HepG2 (cell line): ENCODE results near the gene ZNF48. TPM values are rescaled to one million over a fixed set of nuclear protein-coding genes. Genes with fewer than 3 reads are reported as not detected.
A peak's percentile ranks its signal among the peaks of the same experiment; 100 is the strongest.

Experiments used
- ASH2L ChIP-seq: fragments of 300-600, 200-600 bp; sonication (generic); IDR thresholded peaks from 2 replicates; pipeline ENCODE4 v1.7.0; 2017; ENCODE audit warnings: low read depth, mild to moderate bottlenecking, moderate library complexity, mixed read lengths, low read length; ENCODE audit not compliant: insufficient read length
- ATRX ChIP-seq: sonication (generic); formaldehyde crosslinking; IDR thresholded peaks from 2 replicates; pipeline ENCODE4 v1.4.0; 2020; ENCODE audit warnings: missing genetic modification reagents, borderline replicate concordance
- ETS1 ChIP-seq: sonication (generic); formaldehyde crosslinking; IDR thresholded peaks from 2 replicates; pipeline ENCODE4 v1.4.0; 2020; ENCODE audit warnings: missing genetic modification reagents
- KMT2B ChIP-seq: IDR thresholded peaks from 2 replicates; pipeline ENCODE4 v1.6.1; 2016; ENCODE audit warnings: missing genetic modification reagents, missing compliant biosample characterization
- MBNL3 ChIP-seq: fragments of 250-450 bp; sonication (Bioruptor Pico); conservative IDR thresholded peaks from 2 replicates; pipeline ENCODE4 v1.8.0; 2022; ENCODE audit warnings: mild to moderate bottlenecking, inconsistent platforms
- MED1 ChIP-seq: sonication (generic); formaldehyde crosslinking; IDR thresholded peaks from 2 replicates; pipeline ENCODE4 v1.4.0; 2020; ENCODE audit warnings: missing genetic modification reagents
- MEF2D ChIP-seq: sonication (generic); formaldehyde crosslinking; IDR thresholded peaks from 2 replicates; pipeline ENCODE4 v1.5.1; 2020; ENCODE audit warnings: mild to moderate bottlenecking, missing genetic modification reagents
- MTA1 ChIP-seq: sonication (generic); formaldehyde crosslinking; IDR thresholded peaks from 2 replicates; pipeline ENCODE4 v1.4.0; 2020; ENCODE audit warnings: missing genetic modification reagents, mild to moderate bottlenecking, borderline replicate concordance
- PHF21A ChIP-seq: sonication (generic); formaldehyde crosslinking; IDR thresholded peaks from 2 replicates; pipeline ENCODE4 v1.5.0; 2020; ENCODE audit warnings: mild to moderate bottlenecking, missing genetic modification reagents
- RBFOX2 ChIP-seq: fragments of 200-400 bp; formaldehyde crosslinking; IDR thresholded peaks from 2 replicates; pipeline ENCODE4 v1.6.1; 2017; ENCODE audit warnings: low read depth, mild to moderate bottlenecking, low read length
- RXRB ChIP-seq: IDR thresholded peaks from 2 replicates; pipeline ENCODE4 v1.6.1; 2016; ENCODE audit warnings: borderline replicate concordance, missing genetic modification reagents, missing compliant biosample characterization
- SOX13 ChIP-seq, 3 experiments: fragments of 450-650 bp in 1 of 3; sonication (generic) in 1 of 3; formaldehyde crosslinking in 1 of 3; IDR thresholded peaks in 2 of 3; conservative IDR thresholded peaks in 1 of 3; 2 replicates each; pipeline versions ENCODE4 v1.5.0 to v1.6.1; 2016 to 2020; ENCODE audit warnings: antibody characterized with exemption in 1 of 3, mild to moderate bottlenecking in 1 of 3, missing compliant biosample characterization in 1 of 3, missing genetic modification reagents in 1 of 3, moderate library complexity in 1 of 3
- SSRP1 ChIP-seq: IDR thresholded peaks from 2 replicates; pipeline ENCODE4 v1.6.1; 2016; ENCODE audit warnings: control low read depth
- TRIM22 ChIP-seq: fragments of 450-650 bp; IDR thresholded peaks from 2 replicates; pipeline ENCODE4 v1.6.1; 2017
- ZHX1 ChIP-seq: sonication (generic); formaldehyde crosslinking; IDR thresholded peaks from 2 replicates; pipeline ENCODE4 v1.8.1; 2022; ENCODE audit warnings: low read depth, mild to moderate bottlenecking, missing genetic modification reagents
- ZMAT5 ChIP-seq: sonication (generic); formaldehyde crosslinking; IDR thresholded peaks from 2 replicates; pipeline ENCODE4 v1.5.0; 2020; ENCODE audit warnings: mild to moderate bottlenecking, low read depth, missing genetic modification reagents, borderline replicate concordance
- ZMYM3 ChIP-seq: sonication (generic); formaldehyde crosslinking; IDR thresholded peaks from 2 replicates; pipeline ENCODE4 v1.5.1; 2020; ENCODE audit warnings: mild to moderate bottlenecking, missing genetic modification reagents
- ZNF121 ChIP-seq: sonication (generic); formaldehyde crosslinking; IDR thresholded peaks from 2 replicates; pipeline ENCODE4 v1.5.0; 2020; ENCODE audit warnings: mild to moderate bottlenecking, missing genetic modification reagents
- ZNF382 ChIP-seq: sonication (generic); formaldehyde crosslinking; IDR thresholded peaks from 2 replicates; pipeline ENCODE4 v1.5.0; 2020; ENCODE audit warnings: missing genetic modification reagents, mild to moderate bottlenecking, borderline replicate concordance
- ZNF737 ChIP-seq: sonication (generic); formaldehyde crosslinking; IDR thresholded peaks from 2 replicates; pipeline ENCODE4 v1.5.0; 2020; ENCODE audit warnings: missing genetic modification reagents, mild to moderate bottlenecking, borderline replicate concordance
- polyA plus RNA-seq, 8 experiments: library from polyadenylated mRNA; depleted of rRNA in 3 of 8; stranded (reverse) in 7 of 8; unstranded in 1 of 8; fragments of >200 nt; fragmentation: Illumina TruSeq in 4 of 8; extraction: Trizol in 4 of 8; gene quantifications; 2 replicates each; pipeline versions ENCODE4 v1.2.1 to v1.2.3, GENCODE V29; 2011 to 2016; ENCODE audit warnings: low read depth in 4 of 8, missing spikeins in 1 of 8, mixed read lengths in 1 of 8; ENCODE audit not compliant: insufficient read depth in 1 of 8
- total RNA-seq, 5 experiments: library from RNA; depleted of rRNA; stranded (reverse); fragments of >200 nt; fragmentation: Illumina TruSeq; extraction: Trizol; gene quantifications; 2 replicates each; pipeline ENCODE4 v1.2.3, GENCODE V29; 2016; ENCODE audit warnings: low read depth in 1 of 5
- TF ChIP-seq, protein P1 (sequence below): sonication (generic); formaldehyde crosslinking; IDR thresholded peaks from 2 replicates; pipeline ENCODE4 v1.9.0; 2021; ENCODE audit warnings: missing genetic modification reagents, mild to moderate bottlenecking, borderline replicate concordance

The ZNF48 gene
- total and polyA plus RNA-seq, 2 of the 13 experiments (the other 11 are each of a cell fraction or from before 2014, with no cell fraction given), result 9.9 to 12.3 TPM

- TF ChIP-seq ATRX (no peak), ZNF121 (CRISPR knock-in tag) (peak; percentile 44; the same call in 1 of the 2 replicates), MBNL3 (CRISPR knock-in tag) (no peak), ZMYM3 (CRISPR knock-in tag) (peak; percentile 99), ZNF382 (CRISPR knock-in tag) (no peak), ZNF737 (CRISPR knock-in tag) (no peak), SOX13 (IDR thresholded peaks at IDR 0.05) (peak; percentile 74), SOX13 (CRISPR knock-in tag; conservative IDR thresholded peaks at IDR 0.05 in 1 of 2, IDR thresholded peaks at IDR 0.05 in 1 of 2) (peak in 1 of 2 experiments; percentile 96; a peak in 2 of 4 replicates), ZMAT5 (CRISPR knock-in tag) (no peak), RBFOX2 (no peak), RXRB (peak; percentile 86), MED1 (CRISPR knock-in tag) (peak; percentile 71), ZHX1 (CRISPR knock-in tag) (no peak), SSRP1 (peak; percentile 83; the same call in 1 of the 2 replicates), MEF2D (peak; percentile 91), TRIM22 (no peak), ASH2L (peak; percentile 82), KMT2B (CRISPR knock-in tag) (peak; percentile 34; the same call in 1 of the 2 replicates), PHF21A (CRISPR knock-in tag) (peak; percentile 92), MTA1 (CRISPR knock-in tag) (0 out of 2 replicates have a peak, but pooled peaks have one; percentile 23), ETS1 (no peak)
- TF ChIP-seq, protein P1, sequence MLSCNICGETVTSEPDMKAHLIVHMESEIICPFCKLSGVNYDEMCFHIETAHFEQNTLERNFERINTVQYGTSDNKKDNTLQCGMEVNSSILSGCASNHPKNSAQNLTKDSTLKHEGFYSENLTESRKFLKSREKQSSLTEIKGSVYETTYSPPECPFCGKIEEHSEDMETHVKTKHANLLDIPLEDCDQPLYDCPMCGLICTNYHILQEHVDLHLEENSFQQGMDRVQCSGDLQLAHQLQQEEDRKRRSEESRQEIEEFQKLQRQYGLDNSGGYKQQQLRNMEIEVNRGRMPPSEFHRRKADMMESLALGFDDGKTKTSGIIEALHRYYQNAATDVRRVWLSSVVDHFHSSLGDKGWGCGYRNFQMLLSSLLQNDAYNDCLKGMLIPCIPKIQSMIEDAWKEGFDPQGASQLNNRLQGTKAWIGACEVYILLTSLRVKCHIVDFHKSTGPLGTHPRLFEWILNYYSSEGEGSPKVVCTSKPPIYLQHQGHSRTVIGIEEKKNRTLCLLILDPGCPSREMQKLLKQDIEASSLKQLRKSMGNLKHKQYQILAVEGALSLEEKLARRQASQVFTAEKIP, result no peak
Observed at GRCh38 chr16:30401768-30402425, 6.7 kb downstream of the ZNF48 start (continued).
